Endothelial cell of umbilical vein (primary cell): ENCODE results near the gene MS4A13. TPM values are rescaled to one million over a fixed set of nuclear protein-coding genes. Genes with fewer than 3 reads are reported as not detected.

Source experiments
- BruUV-seq: library from RNA; stranded (reverse); fragments of 400-500 nt; replicated peaks from 2 replicates; lab custom pipeline; 2021; lab: Mats Ljungman, UMichigan
- CTCF ChIA-PET: fragments of 300-600, 350-600 bp; sonication (Branson Sonifier 250); formaldehyde crosslinking; loops from one replicate; lab custom pipeline; 2021; ENCODE audit warnings: antibody characterized with exemption, inconsistent platforms; lab: Charles Lee
- POLR2A ChIA-PET: fragments of 300-600, 350-600 bp; sonication (Branson Sonifier 250); formaldehyde crosslinking; loops from one replicate; lab custom pipeline; 2021; ENCODE audit warnings: antibody characterized with exemption, inconsistent platforms; lab: Charles Lee
- DNase-seq: peaks from one replicate; pipeline ENCODE4 v3.0.0-alpha.2; 2011; ENCODE audit warnings: low read depth, low spot score
- FAIRE-seq: peaks from 2 replicates; lab custom pipeline; 2011; peaks lifted over from hg19 to GRCh38; lab: Jason Lieb, UNC
- H2AFZ ChIP-seq: 2 replicates; pipeline ENCODE4 v1.6.0; 2012; ENCODE audit warnings: low read depth, low read length, control low read depth, inconsistent platforms
- H3K27ac ChIP-seq: 2 replicates; pipeline ENCODE4 v1.5.1; 2011; ENCODE audit warnings: low read depth, mild to moderate bottlenecking, control low read depth, low read length, moderate library complexity; ENCODE audit not compliant: insufficient read depth
- H3K27me3 ChIP-seq, 2 experiments: 2 replicates each; pipeline versions ENCODE4 v1.6.0 to v1.6.1; 2011; ENCODE audit warnings: low read length in 2 of 2, mixed read lengths in 1 of 2; ENCODE audit not compliant: control insufficient read depth in 2 of 2, insufficient read depth in 2 of 2
- H3K36me3 ChIP-seq, 2 experiments: 2 replicates in 1 of 2; 3 replicates in 1 of 2; pipeline ENCODE4 v1.5.1; 2011; ENCODE audit warnings: low read length in 2 of 2, mild to moderate bottlenecking in 1 of 2, moderate library complexity in 1 of 2; ENCODE audit not compliant: control insufficient read depth in 2 of 2, insufficient read depth in 2 of 2; ENCODE audit errors: extremely low read depth in 1 of 2
- H3K4me1 ChIP-seq: 3 replicates; pipeline ENCODE4 v1.5.1; 2011; ENCODE audit warnings: mild to moderate bottlenecking, low read length; ENCODE audit not compliant: control insufficient read depth, insufficient read depth; ENCODE audit errors: extremely low read depth
- H3K4me2 ChIP-seq: 2 replicates; pipeline ENCODE4 v1.6.1; 2011; ENCODE audit warnings: low read length, control low read depth, mixed read lengths; ENCODE audit not compliant: insufficient read depth
- H3K4me3 ChIP-seq, 3 experiments: fragments of 200-600 bp in 1 of 3; sonication (generic), shearing (Covaris generic) in 1 of 3; replicated peaks in 1 of 3; 2 replicates each; pipeline ENCODE4 v1.5.1; 2011 to 2016; ENCODE audit warnings: control low read depth in 3 of 3, low read length in 3 of 3, mild to moderate bottlenecking in 2 of 3, inconsistent platforms in 1 of 3, low read depth in 1 of 3, moderate library complexity in 1 of 3; ENCODE audit not compliant: insufficient read depth in 1 of 3
- H3K79me2 ChIP-seq: 2 replicates; pipeline ENCODE4 v1.6.0; 2012; ENCODE audit warnings: low read length, inconsistent platforms; ENCODE audit not compliant: control insufficient read depth, insufficient read depth
- H3K9ac ChIP-seq: replicated peaks from 2 replicates; pipeline ENCODE3; 2011; ENCODE audit warnings: low read length, control low read depth; ENCODE audit not compliant: insufficient read depth; ENCODE audit errors: extremely low read depth
- H3K9me1 ChIP-seq: replicated peaks from 3 replicates; pipeline ENCODE4 v1.6.0; 2011; ENCODE audit warnings: mild to moderate bottlenecking, low read length; ENCODE audit not compliant: control insufficient read depth, insufficient read depth; ENCODE audit errors: extremely low read depth
- H3K9me3 ChIP-seq: replicated peaks from 2 replicates; pipeline ENCODE4 v1.5.1; 2012; ENCODE audit warnings: low read length, inconsistent platforms; ENCODE audit not compliant: control insufficient read depth, insufficient read depth
- H4K20me1 ChIP-seq: replicated peaks from 2 replicates; pipeline ENCODE3; 2011; ENCODE audit warnings: mild to moderate bottlenecking, low read length; ENCODE audit not compliant: control insufficient read depth, insufficient read depth; ENCODE audit errors: extremely low read depth
- CTCF ChIP-seq, 2 donors: IDR thresholded peaks; 1 replicate in 1 of 2; 2 replicates in 1 of 2; pipeline ENCODE4 v1.5.1; 2011; ENCODE audit warnings: low read length in 2 of 2, mild to moderate bottlenecking in 2 of 2, moderate library complexity in 2 of 2, control low read depth in 1 of 2, inconsistent platforms in 1 of 2, low read depth in 1 of 2; ENCODE audit not compliant: insufficient read depth in 1 of 2; ENCODE audit errors: extremely low read depth in 1 of 2
- EZH2 ChIP-seq: IDR thresholded peaks from 2 replicates; pipeline ENCODE4 v1.6.1; 2012; ENCODE audit warnings: borderline replicate concordance, low read depth, mild to moderate bottlenecking, moderate library complexity, low read length, inconsistent platforms; ENCODE audit not compliant: severe bottlenecking
- FOS ChIP-seq: IDR thresholded peaks from 2 replicates; pipeline ENCODE4 v1.6.1; 2011; ENCODE audit warnings: mild to moderate bottlenecking, low read length, moderate library complexity, borderline replicate concordance; ENCODE audit not compliant: insufficient read depth
- GATA2 ChIP-seq: IDR thresholded peaks from 2 replicates; pipeline ENCODE4 v1.7.0; 2011; ENCODE audit warnings: low read depth, mild to moderate bottlenecking, moderate library complexity, mixed read lengths, low read length; ENCODE audit not compliant: insufficient read length, insufficient read depth
- JUN ChIP-seq: IDR thresholded peaks from 2 replicates; pipeline ENCODE4 v1.6.1; 2011; ENCODE audit warnings: borderline replicate concordance, low read depth; ENCODE audit not compliant: insufficient read length, insufficient read depth
- MAX ChIP-seq: IDR thresholded peaks from 2 replicates; pipeline ENCODE4 v1.6.1; 2011; ENCODE audit not compliant: insufficient read depth, insufficient read length
- MYC ChIP-seq: IDR thresholded peaks from one replicate; pipeline ENCODE4 v1.6.1; 2011; ENCODE audit warnings: mild to moderate bottlenecking, low read depth, low read length
- POLR2A ChIP-seq: IDR thresholded peaks from 2 replicates; pipeline ENCODE4 v1.6.1; 2012; ENCODE audit warnings: low read depth, mild to moderate bottlenecking, control low read depth, low read length
- POLR2AphosphoS5 ChIP-seq: IDR thresholded peaks from 2 replicates; pipeline ENCODE4 v1.6.1; 2012; ENCODE audit warnings: low read depth, mild to moderate bottlenecking, control low read depth, low read length, moderate library complexity; ENCODE audit not compliant: insufficient read depth
- dilution Hi-C: fragments of 300-500 bp; cut with MboI; formaldehyde crosslinking; loops from one replicate; pipeline ENCODE4 v1.15.0; 2019; ENCODE audit warnings: low sequenced_read_pairs; ENCODE audit not compliant: extremely low pct_ligation_motif_present
- intact Hi-C: fragments of 100-400 bp; cut with micrococcal nuclease; formaldehyde crosslinking; loops from one replicate; pipeline ENCODE4 v1.10.0; 2022
- polyA plus RNA-seq, 4 experiments: library from polyadenylated mRNA; depleted of rRNA in 3 of 4; stranded (reverse) in 3 of 4; unstranded in 1 of 4; fragments of >200 nt; gene quantifications; 2 replicates each; pipeline versions ENCODE4 v1.2.1 to v1.2.3, GENCODE V29; 2011 to 2012; ENCODE audit warnings: missing spikeins in 1 of 4
- total RNA-seq: library from RNA; stranded (reverse); gene quantifications from 2 replicates; pipeline ENCODE4 v1.2.3, GENCODE V29; 2021

The MS4A13 gene
- total and polyA plus RNA-seq, 2 donors (not counting 3 experiments of a cell fraction or from before 2014, with no cell fraction given): not detected

GRCh38 chr11:60589611-60590010 is 74.4 kb downstream of the MS4A13 start:
- no peak overlapping the region for H2AFZ ChIP-seq
- FAIRE-seq (no peak), DNase-seq (no peak)
- no peaks in the 10 kb centered on the region for H3K4me1 ChIP-seq
- no peaks in the 10 kb centered on the region for H3K27me3 ChIP-seq
- no peak overlapping the region for H3K9ac ChIP-seq
- ChIA-PET CTCF (no interaction called here), POLR2A (no interaction called here)
- H3K4me3 ChIP-seq: no peak overlapping the region
- H3K9me1 ChIP-seq: no peaks in the 10 kb centered on the region
- intact Hi-C loops: no loop called here
- no peak overlapping the region for H3K4me2 ChIP-seq
- no peaks in the 10 kb centered on the region for H3K36me3 ChIP-seq
- no TSS peak for BruUV-seq
- dilution Hi-C loops: no loop called here
- no peaks in the 10 kb centered on the region for H3K79me2 ChIP-seq
- no peaks in the 10 kb centered on the region for H4K20me1 ChIP-seq
- no peak overlapping the region for H3K27ac ChIP-seq
- no peaks in the 10 kb centered on the region for H3K9me3 ChIP-seq
- no peak for TF ChIP-seq MYC
- no peak for TF ChIP-seq JUN
- TF ChIP-seq EZH2: no peak
- no peak for TF ChIP-seq POLR2A
- TF ChIP-seq MAX: no peak
- TF ChIP-seq CTCF (IDR thresholded peaks at IDR 0.05; ENCODE audit: extremely low read depth in 1 of 2, insufficient read depth in 1 of 2, low read depth in 1 of 2, low read length in 2 of 2): no peak
- no peak for TF ChIP-seq FOS
- TF ChIP-seq POLR2AphosphoS5: no peak
- no peak for TF ChIP-seq GATA2

Other genes with a start within 250 kb of the MS4A13 start
- gene MS4A4A, start 234.7 kb upstream of the MS4A13 start, total RNA-seq: not detected in 2 replicates
- gene MS4A4A, start 234.7 kb upstream of the MS4A13 start, polyA plus RNA-seq: 0.13 and 0.19 TPM in 2 replicates
- gene MS4A6E, start 188.1 kb upstream of the MS4A13 start, total RNA-seq: not detected in 2 replicates
- gene MS4A6E, start 188.1 kb upstream of the MS4A13 start, polyA plus RNA-seq: not detected in 2 replicates
- gene MS4A7, start 136.9 kb upstream of the MS4A13 start, total RNA-seq: not detected in 2 replicates
- 0.04 TPM in 1 of 2 replicates, not detected in the other for gene MS4A7, start 136.9 kb upstream of the MS4A13 start, polyA plus RNA-seq
- gene MS4A14, start 118.9 kb upstream of the MS4A13 start, total RNA-seq: not detected in 2 replicates
- not detected in 2 replicates for gene MS4A14, start 118.9 kb upstream of the MS4A13 start, polyA plus RNA-seq
- gene MS4A5, start 85.8 kb upstream of the MS4A13 start, total RNA-seq: not detected in 2 replicates
- not detected in 2 replicates for gene MS4A5, start 85.8 kb upstream of the MS4A13 start, polyA plus RNA-seq
- gene MS4A1, start 59.5 kb upstream of the MS4A13 start, total RNA-seq: not detected in 2 replicates
- gene MS4A1, start 59.5 kb upstream of the MS4A13 start, polyA plus RNA-seq: not detected in 2 replicates
- gene MS4A12, start 22.6 kb upstream of the MS4A13 start, total RNA-seq: not detected in 2 replicates
- not detected in 2 replicates for gene MS4A12, start 22.6 kb upstream of the MS4A13 start, polyA plus RNA-seq
- not detected in 2 replicates for gene MS4A8, start 184.2 kb downstream of the MS4A13 start, total RNA-seq
- gene MS4A8, start 184.2 kb downstream of the MS4A13 start, polyA plus RNA-seq: not detected in 2 replicates
- not detected in 2 replicates for gene MS4A18, start 209.3 kb downstream of the MS4A13 start, total RNA-seq
- not detected in 2 replicates for gene MS4A18, start 209.3 kb downstream of the MS4A13 start, polyA plus RNA-seq
- gene MS4A15, start 241.5 kb downstream of the MS4A13 start, total RNA-seq: not detected in 2 replicates
- gene MS4A15, start 241.5 kb downstream of the MS4A13 start, polyA plus RNA-seq: not detected in 2 replicates